HG02943 (cell line): ENCODE measurements around the gene RASIP1.

Experiments used
- ATAC-seq: cut with Tn5 transposase; IDR thresholded peaks from one replicate; pipeline ENCODE4 v1.9.1; 2021; ENCODE audit warnings: mild to moderate bottlenecking, low read depth, moderate library complexity; ENCODE audit not compliant: unreplicated experiment

RASIP1 gene

GRCh38 chr19:48678201-48678600 lies 62.2 kb downstream of the RASIP1 start:
- ATAC-seq, result no peak

DNA sequence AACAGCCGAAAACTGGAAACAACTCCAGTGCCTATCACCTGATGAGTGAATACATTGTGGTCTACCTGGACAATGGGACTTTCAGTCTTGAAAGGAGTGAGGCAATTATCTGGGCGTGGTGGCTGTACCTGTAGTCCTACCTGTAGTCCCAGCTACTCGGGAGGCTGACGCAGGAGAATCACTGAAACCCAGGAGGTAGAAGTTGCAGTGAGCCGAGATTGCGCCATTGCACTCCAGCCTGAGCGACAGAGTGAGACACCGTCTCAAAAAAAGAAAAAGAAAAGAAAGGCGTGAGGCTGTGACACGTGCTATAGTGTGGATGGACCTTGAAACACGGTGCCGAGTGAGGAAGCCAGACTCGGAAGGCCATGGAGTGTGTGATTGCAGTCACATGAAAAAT lies 63.5 kb downstream of the RASIP1 start:
- ATAC-seq, result no peak

DNA sequence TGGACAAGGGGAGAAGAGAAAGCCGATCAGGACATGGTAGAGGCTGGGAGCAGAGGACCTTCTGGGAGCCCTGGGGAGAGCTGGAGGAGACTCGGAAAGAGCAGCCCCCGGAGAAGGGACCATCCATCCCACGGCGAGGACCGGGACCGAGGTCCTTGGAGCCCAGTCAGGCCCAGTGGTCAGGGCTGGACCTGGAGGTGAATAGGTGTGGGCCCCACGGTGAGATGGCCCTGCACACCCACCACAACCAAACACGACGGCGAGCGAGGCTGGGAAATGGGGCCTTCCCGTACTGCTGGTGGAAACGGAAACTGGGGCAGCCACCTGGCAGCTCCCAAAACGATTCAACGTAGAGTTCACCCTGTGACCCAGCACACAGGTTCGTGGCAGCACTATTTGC lies 63.9 kb downstream of the RASIP1 start:
- ATAC-seq, result no peak

GRCh38 chr19:48674921-48675824 lies 65.2 kb downstream of the RASIP1 start:
- no peak for ATAC-seq

- ATAC-seq, result no peak
Measured at GRCh38 chr19:48674216-48674809, 66.1 kb downstream of the RASIP1 start.

- no peak for ATAC-seq
Measured at GRCh38 chr19:48673436-48674100, 66.8 kb downstream of the RASIP1 start.

DNA sequence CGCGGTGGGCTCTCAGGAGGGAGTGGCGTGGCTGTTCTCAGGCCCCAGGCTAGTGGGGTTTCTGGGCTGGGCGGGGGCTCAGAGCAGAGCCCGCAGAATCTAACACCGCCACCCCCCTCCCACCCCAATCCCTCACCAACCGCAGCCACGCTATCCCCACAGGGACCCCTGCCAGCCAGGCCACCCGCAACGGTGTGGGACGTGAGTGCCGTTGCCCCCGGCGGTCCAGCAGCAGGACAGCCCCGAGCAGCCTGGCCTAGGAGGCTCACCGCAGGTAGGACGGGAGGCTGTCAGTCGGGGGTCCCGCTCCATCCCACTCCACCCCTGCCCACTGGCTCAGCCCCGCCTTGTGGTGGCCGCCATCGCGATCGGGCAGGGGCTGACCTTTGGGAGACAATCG lies 67.4 kb downstream of the RASIP1 start, which contains the start of gene NTN5:
TSS of gene NTN5 (minus strand) at position 24 of the 400 bp plus-strand sequence. CDS start 2,031 bp downstream, outside the sequence.
- no peak for ATAC-seq

GRCh38 chr19:48671446-48671995 lies 68.9 kb downstream of the RASIP1 start:
- no peak for ATAC-seq

GRCh38 chr19:48670699-48671445 lies 69.5 kb downstream of the RASIP1 start:
- ATAC-seq, result no peak
